IPS-18a (cell line): ENCODE data around the gene LGMN.

Experiments
- H3K27ac ChIP-seq: one replicate; pipeline ENCODE4 v1.5.1; 2013; ENCODE audit warnings: low read length
- H3K27me3 ChIP-seq: one replicate; pipeline ENCODE4 v1.6.1; 2013; ENCODE audit warnings: mild to moderate bottlenecking, low read length; ENCODE audit not compliant: control insufficient read depth, insufficient read depth
- H3K36me3 ChIP-seq: one replicate; pipeline ENCODE4 v1.6.1; 2013; ENCODE audit warnings: low read depth, low read length; ENCODE audit not compliant: control insufficient read depth
- H3K4me1 ChIP-seq: one replicate; pipeline ENCODE4 v1.6.1; 2013; ENCODE audit warnings: low read depth, low read length; ENCODE audit not compliant: control insufficient read depth
- H3K4me3 ChIP-seq: one replicate; pipeline ENCODE4 v1.5.1; 2013; ENCODE audit warnings: low read length
- H3K9ac ChIP-seq: one replicate; pipeline ENCODE4 v1.6.1; 2013; ENCODE audit warnings: mild to moderate bottlenecking, low read length, moderate library complexity
- H3K9me3 ChIP-seq: one replicate; pipeline ENCODE4 v1.6.1; 2013; ENCODE audit warnings: low read depth, low read length; ENCODE audit not compliant: control insufficient read depth

The LGMN gene

DNA sequence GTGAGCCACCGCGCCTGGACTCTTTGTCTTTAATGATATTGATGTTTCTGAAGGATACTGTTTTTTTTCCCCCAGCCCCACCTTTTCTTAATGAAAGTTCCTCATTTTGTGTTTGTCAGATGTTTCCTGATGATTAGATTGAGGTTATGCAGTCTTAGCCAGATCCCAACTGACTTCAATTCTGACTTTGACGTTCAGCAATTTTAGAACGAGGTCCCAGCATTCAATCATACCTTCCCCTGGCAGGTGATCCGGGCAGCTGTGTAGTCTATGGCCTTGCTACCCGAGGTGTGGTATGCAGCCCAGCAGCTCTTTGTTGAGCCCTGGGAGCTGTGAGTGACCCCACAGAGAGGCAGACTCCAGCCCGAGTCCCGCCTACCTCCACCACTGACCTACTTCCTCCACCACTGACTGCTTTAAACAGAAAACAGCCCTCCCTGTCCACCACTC, 82.7 kb downstream of the LGMN start:
- H3K9me3 ChIP-seq, result no peaks in the 10 kb centered on the region
- H3K27me3 ChIP-seq, result no peaks in the 10 kb centered on the region
- H3K36me3 ChIP-seq, result no peaks in the 10 kb centered on the region
- H3K27ac ChIP-seq, result no peak overlapping the region
- no peak overlapping the region for H3K4me3 ChIP-seq
- H3K4me1 ChIP-seq, result no peaks in the 10 kb centered on the region
- H3K9ac ChIP-seq, result no peak overlapping the region

- no peaks in the 10 kb centered on the region for H3K4me1 ChIP-seq
- no peaks in the 10 kb centered on the region for H3K36me3 ChIP-seq
- no peaks in the 10 kb centered on the region for H3K9me3 ChIP-seq
- H3K9ac ChIP-seq, result no peak overlapping the region
- H3K27ac ChIP-seq, result no peak overlapping the region
- H3K27me3 ChIP-seq, result no peaks in the 10 kb centered on the region
- no peak overlapping the region for H3K4me3 ChIP-seq
Measured at GRCh38 chr14:92663049-92663448, 85.4 kb downstream of the LGMN start.

GRCh38 chr14:92660571-92660970, 87.9 kb downstream of the LGMN start:
- Histone ChIP-seq H3K4me3 (no peak overlapping the region), H3K36me3 (no peaks in the 10 kb centered on the region), H3K27me3 (no peaks in the 10 kb centered on the region), H3K27ac (no peak overlapping the region), H3K4me1 (no peaks in the 10 kb centered on the region), H3K9me3 (no peaks in the 10 kb centered on the region), H3K9ac (no peak overlapping the region)

- Histone ChIP-seq H3K4me1 (no peaks in the 10 kb centered on the region), H3K27me3 (no peaks in the 10 kb centered on the region), H3K9ac (no peak overlapping the region), H3K4me3 (no peak overlapping the region), H3K36me3 (no peaks in the 10 kb centered on the region), H3K9me3 (no peaks in the 10 kb centered on the region), H3K27ac (no peak overlapping the region)
Measured at GRCh38 chr14:92659765-92660561, 88.5 kb downstream of the LGMN start.

GRCh38 chr14:92658684-92659083, 89.7 kb downstream of the LGMN start:
- Histone ChIP-seq H3K27me3 (no peaks in the 10 kb centered on the region), H3K27ac (no peak overlapping the region), H3K9ac (no peak overlapping the region), H3K36me3 (no peaks in the 10 kb centered on the region), H3K4me1 (no peaks in the 10 kb centered on the region), H3K4me3 (no peak overlapping the region), H3K9me3 (no peaks in the 10 kb centered on the region)

GRCh38 chr14:92658160-92658559, 90.3 kb downstream of the LGMN start:
- no peak overlapping the region for H3K9ac ChIP-seq

GRCh38 chr14:92657457-92658142, 90.8 kb downstream of the LGMN start:
- Histone ChIP-seq H3K9me3 (no peaks in the 10 kb centered on the region), H3K36me3 (no peaks in the 10 kb centered on the region), H3K27ac (no peak overlapping the region), H3K27me3 (no peaks in the 10 kb centered on the region), H3K4me3 (no peak overlapping the region), H3K9ac (no peak overlapping the region), H3K4me1 (no peaks in the 10 kb centered on the region)

More at GRCh38 chr14:92658160-92658559, 90.3 kb downstream of the LGMN start:
- no peaks in the 10 kb centered on the region for H3K36me3 ChIP-seq
- H3K27me3 ChIP-seq, result no peaks in the 10 kb centered on the region
- H3K9me3 ChIP-seq, result no peaks in the 10 kb centered on the region
- H3K27ac ChIP-seq, result no peak overlapping the region
- H3K4me3 ChIP-seq, result no peak overlapping the region
- H3K4me1 ChIP-seq, result no peaks in the 10 kb centered on the region

GRCh38 chr14:92656306-92657081, 91.9 kb downstream of the LGMN start:
- Histone ChIP-seq H3K4me1 (no peaks in the 10 kb centered on the region), H3K9ac (no peak overlapping the region), H3K27ac (no peak overlapping the region), H3K27me3 (no peaks in the 10 kb centered on the region), H3K4me3 (no peak overlapping the region), H3K9me3 (no peaks in the 10 kb centered on the region), H3K36me3 (no peaks in the 10 kb centered on the region)

DNA sequence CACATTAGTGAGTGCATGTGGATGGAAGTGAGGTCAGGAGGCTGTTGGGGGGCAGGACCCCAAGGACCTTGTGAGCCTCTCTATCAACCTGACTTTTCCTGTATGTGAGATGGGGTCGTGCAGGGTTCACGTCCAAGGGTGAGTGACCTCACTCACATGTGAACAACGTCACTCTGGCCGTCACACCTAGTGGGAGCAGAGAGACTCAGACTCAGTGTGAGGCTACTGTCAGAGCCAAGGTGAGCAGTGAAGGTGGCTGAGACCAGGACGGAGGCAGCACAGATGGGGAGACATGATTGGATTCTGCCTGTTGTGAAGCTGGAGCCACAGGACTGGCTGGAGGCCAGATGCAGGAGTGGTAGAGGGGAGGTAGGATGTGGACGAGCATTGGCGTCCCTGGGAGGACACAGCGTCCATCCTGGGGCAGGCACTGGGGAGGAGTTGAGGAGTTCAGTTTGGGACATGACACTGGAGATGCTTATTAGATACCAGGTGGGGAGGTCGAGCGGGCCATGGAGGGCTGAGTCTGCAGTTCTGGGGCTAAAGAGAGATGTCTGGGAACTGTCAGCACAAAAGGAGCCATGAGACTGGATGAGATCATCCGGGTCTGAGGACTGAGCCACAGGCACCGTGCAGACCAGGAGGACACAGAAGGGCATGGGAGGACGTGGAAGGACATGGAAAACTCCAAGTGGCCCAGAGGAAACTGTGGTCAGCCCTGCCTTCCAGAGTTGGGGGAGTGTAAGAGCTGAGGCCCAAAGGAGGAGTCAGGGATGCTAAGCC, 92.8 kb downstream of the LGMN start:
- Histone ChIP-seq H3K4me3 (no peak overlapping the region), H3K9me3 (no peaks in the 10 kb centered on the region), H3K27me3 (no peaks in the 10 kb centered on the region), H3K27ac (no peak overlapping the region), H3K9ac (no peak overlapping the region), H3K4me1 (no peaks in the 10 kb centered on the region), H3K36me3 (no peaks in the 10 kb centered on the region)

- no peak overlapping the region for H3K4me3 ChIP-seq
- H3K27ac ChIP-seq, result no peak overlapping the region
- H3K9ac ChIP-seq, result no peak overlapping the region
- no peaks in the 10 kb centered on the region for H3K36me3 ChIP-seq
- H3K27me3 ChIP-seq, result no peaks in the 10 kb centered on the region
- no peaks in the 10 kb centered on the region for H3K4me1 ChIP-seq
- H3K9me3 ChIP-seq, result no peaks in the 10 kb centered on the region
Measured at GRCh38 chr14:92654239-92654901, 94.1 kb downstream of the LGMN start.
